ENCODE results near the gene USH2A. TPM values are rescaled to one million over a fixed set of nuclear protein-coding genes. Genes with fewer than 3 reads are reported as not detected.

The USH2A gene
- total RNA-seq, 2 experiments from 2014 or later, result not detected

GRCh38 chr1:216075339-216075738 is 347.9 kb downstream of the USH2A start:
- no peaks in the 10 kb centered on the region for H3K4me1 Mint-ChIP-seq (ENCODE audit: low read depth)
- CTCF ChIA-PET, result no interaction called here
- POLR2A ChIA-PET, result no interaction called here
- no peaks in the 10 kb centered on the region for H3K27me3 Mint-ChIP-seq (ENCODE audit: low read depth)
- H3K4me3 Mint-ChIP-seq, result no peak overlapping the region
- DNase-seq (no peak), ATAC-seq (no peak)
- H3K36me3 Mint-ChIP-seq (ENCODE audit: low read depth), result no peaks in the 10 kb centered on the region
- no peaks in the 10 kb centered on the region for H3K9me3 Mint-ChIP-seq (ENCODE audit: insufficient read depth)
- no peak overlapping the region for H3K27ac Mint-ChIP-seq

GRCh38 chr1:216073793-216074595 is 349.3 kb downstream of the USH2A start:
- H3K9me3 Mint-ChIP-seq (ENCODE audit: insufficient read depth), result no peaks in the 10 kb centered on the region
- no peaks in the 10 kb centered on the region for H3K4me1 Mint-ChIP-seq (ENCODE audit: low read depth)
- DNase-seq, result no peak
- no peaks in the 10 kb centered on the region for H3K27me3 Mint-ChIP-seq (ENCODE audit: low read depth)
- ChIA-PET CTCF (no interaction called here), POLR2A (no interaction called here)
- H3K4me3 Mint-ChIP-seq, result no peak overlapping the region
- H3K27ac Mint-ChIP-seq, result no peak overlapping the region
- ATAC-seq, result no peak
- H3K36me3 Mint-ChIP-seq (ENCODE audit: low read depth), result no peaks in the 10 kb centered on the region

GRCh38 chr1:216071262-216071661 is 352.0 kb downstream of the USH2A start:
- Mint-ChIP-seq H3K27ac (no peak overlapping the region), H3K4me1 (ENCODE audit: low read depth) (no peaks in the 10 kb centered on the region), H3K36me3 (ENCODE audit: low read depth) (no peaks in the 10 kb centered on the region), H3K9me3 (ENCODE audit: insufficient read depth) (no peaks in the 10 kb centered on the region), H3K27me3 (ENCODE audit: low read depth) (no peaks in the 10 kb centered on the region), H3K4me3 (no peak overlapping the region)
- POLR2A ChIA-PET, result no interaction called here
- no peak for ATAC-seq
- no peak for DNase-seq
- CTCF ChIA-PET, result no interaction called here

- Mint-ChIP-seq H3K36me3 (ENCODE audit: low read depth) (no peaks in the 10 kb centered on the region), H3K9me3 (ENCODE audit: insufficient read depth) (peaks cover 4% of the 10 kb centered on the region), H3K27ac (no peak overlapping the region), H3K4me3 (no peak overlapping the region), H3K4me1 (ENCODE audit: low read depth) (no peaks in the 10 kb centered on the region), H3K27me3 (ENCODE audit: low read depth) (no peaks in the 10 kb centered on the region)
- POLR2A ChIA-PET, result no interaction called here
- ATAC-seq (no peak), DNase-seq (no peak)
- CTCF ChIA-PET, result no interaction called here
These were observed 358.6 kb downstream of the USH2A start for GRCh38 chr1:216064643-216065042.

GRCh38 chr1:216057947-216058346 is 365.3 kb downstream of the USH2A start:
- Mint-ChIP-seq H3K4me1 (ENCODE audit: low read depth) (no peaks in the 10 kb centered on the region), H3K36me3 (ENCODE audit: low read depth) (no peaks in the 10 kb centered on the region), H3K27ac (no peak overlapping the region), H3K4me3 (no peak overlapping the region), H3K9me3 (ENCODE audit: insufficient read depth) (no peaks in the 10 kb centered on the region), H3K27me3 (ENCODE audit: low read depth) (no peaks in the 10 kb centered on the region)
- ATAC-seq (no peak), DNase-seq (no peak)
- CTCF ChIA-PET, result no interaction called here
- POLR2A ChIA-PET, result interaction anchor here (0.6 kb wide), 1 partner anchor 103 kb away, joined by 4 read pairs; no protein-coding TSS in a partner anchor

GRCh38 chr1:216057063-216057462 is 366.2 kb downstream of the USH2A start:
- POLR2A ChIA-PET, result no interaction called here
- no peaks in the 10 kb centered on the region for H3K36me3 Mint-ChIP-seq (ENCODE audit: low read depth)
- H3K27ac Mint-ChIP-seq, result no peak overlapping the region
- no peaks in the 10 kb centered on the region for H3K27me3 Mint-ChIP-seq (ENCODE audit: low read depth)
- H3K4me3 Mint-ChIP-seq, result no peak overlapping the region
- H3K4me1 Mint-ChIP-seq (ENCODE audit: low read depth), result no peaks in the 10 kb centered on the region
- CTCF ChIA-PET, result no interaction called here
- H3K9me3 Mint-ChIP-seq (ENCODE audit: insufficient read depth), result no peaks in the 10 kb centered on the region
- ATAC-seq, result no peak
- DNase-seq, result no peak

- no peaks in the 10 kb centered on the region for H3K4me1 Mint-ChIP-seq (ENCODE audit: low read depth)
These were observed 368.2 kb downstream of the USH2A start for GRCh38 chr1:216055004-216055403.

GRCh38 chr1:216054600-216054999 is 368.6 kb downstream of the USH2A start:
- H3K27me3 Mint-ChIP-seq (ENCODE audit: low read depth), result no peaks in the 10 kb centered on the region
- no peaks in the 10 kb centered on the region for H3K4me1 Mint-ChIP-seq (ENCODE audit: low read depth)
- H3K4me3 Mint-ChIP-seq, result no peak overlapping the region
- H3K27ac Mint-ChIP-seq, result no peak overlapping the region
- ChIA-PET CTCF (no interaction called here), POLR2A (no interaction called here)
- no peak for ATAC-seq
- no peak for DNase-seq
- no peaks in the 10 kb centered on the region for H3K9me3 Mint-ChIP-seq (ENCODE audit: insufficient read depth)
- H3K36me3 Mint-ChIP-seq (ENCODE audit: low read depth), result no peaks in the 10 kb centered on the region

More at GRCh38 chr1:216055004-216055403, 368.2 kb downstream of the USH2A start:
- ChIA-PET POLR2A (no interaction called here), CTCF (no interaction called here)
- no peak for ATAC-seq
- no peak overlapping the region for H3K4me3 Mint-ChIP-seq
- no peak overlapping the region for H3K27ac Mint-ChIP-seq
- H3K36me3 Mint-ChIP-seq (ENCODE audit: low read depth), result no peaks in the 10 kb centered on the region
- DNase-seq, result no peak
- no peaks in the 10 kb centered on the region for H3K27me3 Mint-ChIP-seq (ENCODE audit: low read depth)
- H3K9me3 Mint-ChIP-seq (ENCODE audit: insufficient read depth), result no peaks in the 10 kb centered on the region

GRCh38 chr1:216051071-216051470 is 372.2 kb downstream of the USH2A start:
- Mint-ChIP-seq H3K4me3 (no peak overlapping the region), H3K27ac (no peak overlapping the region), H3K9me3 (ENCODE audit: insufficient read depth) (peaks cover 4% of the 10 kb centered on the region), H3K36me3 (ENCODE audit: low read depth) (no peaks in the 10 kb centered on the region), H3K4me1 (ENCODE audit: low read depth) (no peaks in the 10 kb centered on the region), H3K27me3 (ENCODE audit: low read depth) (no peaks in the 10 kb centered on the region)
- ChIA-PET CTCF (no interaction called here), POLR2A (no interaction called here)
- DNase-seq (no peak), ATAC-seq (no peak)

GRCh38 chr1:216049741-216050430 is 373.4 kb downstream of the USH2A start:
- DNase-seq, result no peak
- Mint-ChIP-seq H3K9me3 (ENCODE audit: insufficient read depth) (peaks cover 4% of the 10 kb centered on the region), H3K27me3 (ENCODE audit: low read depth) (no peaks in the 10 kb centered on the region), H3K4me1 (ENCODE audit: low read depth) (no peaks in the 10 kb centered on the region), H3K36me3 (ENCODE audit: low read depth) (no peaks in the 10 kb centered on the region), H3K27ac (no peak overlapping the region), H3K4me3 (no peak overlapping the region)
- no peak for ATAC-seq
- ChIA-PET POLR2A (no interaction called here), CTCF (no interaction called here)

- ATAC-seq (no peak), DNase-seq (no peak)
- ChIA-PET CTCF (no interaction called here), POLR2A (no interaction called here)
- H3K27me3 Mint-ChIP-seq (ENCODE audit: low read depth), result no peaks in the 10 kb centered on the region
- peaks cover 4% of the 10 kb centered on the region for H3K9me3 Mint-ChIP-seq (ENCODE audit: insufficient read depth)
- H3K36me3 Mint-ChIP-seq (ENCODE audit: low read depth), result no peaks in the 10 kb centered on the region
- H3K4me3 Mint-ChIP-seq, result no peak overlapping the region
- no peak overlapping the region for H3K27ac Mint-ChIP-seq
- no peaks in the 10 kb centered on the region for H3K4me1 Mint-ChIP-seq (ENCODE audit: low read depth)
These were observed 375.3 kb downstream of the USH2A start for GRCh38 chr1:216047811-216048572.

GRCh38 chr1:216046336-216046735 is 376.9 kb downstream of the USH2A start:
- no peak overlapping the region for H3K27ac Mint-ChIP-seq
- no peaks in the 10 kb centered on the region for H3K4me1 Mint-ChIP-seq (ENCODE audit: low read depth)
- no peak for DNase-seq
- no peak overlapping the region for H3K4me3 Mint-ChIP-seq
- H3K27me3 Mint-ChIP-seq (ENCODE audit: low read depth), result no peaks in the 10 kb centered on the region
- peaks cover 10% of the 10 kb centered on the region for H3K9me3 Mint-ChIP-seq (ENCODE audit: insufficient read depth)
- no peaks in the 10 kb centered on the region for H3K36me3 Mint-ChIP-seq (ENCODE audit: low read depth)
- ChIA-PET POLR2A (no interaction called here), CTCF (no interaction called here)
- no peak for ATAC-seq
